ENCODE measurements around the gene B4GALT5. TPM values are rescaled to one million over a fixed set of nuclear protein-coding genes. Genes with fewer than 3 reads are reported as not detected.

The B4GALT5 gene
- total RNA-seq, 1 experiment from 2014 or later, result 92.5 TPM

DNA sequence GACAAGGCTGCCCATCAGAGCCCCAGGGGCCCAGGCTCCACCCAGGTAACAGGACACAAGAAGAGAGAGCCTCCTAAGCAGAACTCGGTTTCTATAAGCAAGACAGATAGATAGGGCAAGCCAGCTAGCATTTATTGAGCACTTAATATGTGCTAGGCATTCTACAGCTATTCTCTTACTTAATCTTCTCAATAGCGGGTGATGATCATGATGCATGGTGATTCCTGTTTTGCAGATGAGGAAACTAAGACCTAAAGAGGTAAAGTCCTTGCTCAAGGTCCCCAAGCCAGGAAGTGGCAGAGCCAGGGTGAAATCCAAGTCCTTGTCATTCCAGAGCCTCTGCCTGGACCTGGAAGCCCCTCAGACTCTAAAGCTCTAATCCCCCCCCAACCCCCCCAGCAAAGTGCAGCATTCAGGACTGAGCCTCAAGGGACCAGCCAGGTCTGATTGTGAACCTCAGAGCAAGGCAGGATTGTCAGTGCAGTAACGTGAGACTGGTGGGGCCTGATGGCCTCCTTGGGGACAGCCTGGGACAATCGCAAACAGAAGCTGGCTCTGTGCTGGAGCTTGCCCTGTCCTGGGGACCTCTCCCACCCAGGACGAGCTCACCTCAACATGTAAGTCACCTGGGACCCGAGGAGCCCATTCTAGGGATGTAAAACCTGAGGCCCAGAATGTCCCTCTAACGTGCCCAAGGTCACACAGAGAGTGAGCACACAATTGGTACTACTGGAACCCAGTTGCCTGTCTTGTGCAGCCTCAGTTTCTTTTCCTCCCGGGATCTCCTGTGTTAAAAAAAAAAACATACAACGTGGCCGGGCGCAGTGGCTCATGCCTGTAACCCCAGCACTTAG lies 97.3 kb downstream of the B4GALT5 start:
- Histone ChIP-seq H3K79me2 (ENCODE audit: insufficient read depth, low read length) (no peaks in the 10 kb centered on the region), H3K4me1 (ENCODE audit: control insufficient read depth in 1 of 2, insufficient read depth in 2 of 2, low read length in 2 of 2) (peaks cover 1 to 11% of the 10 kb centered on the region in 2 experiments; a peak in 3 of 4 replicates), H3K4me3 (replicated peaks in 1 of 2; ENCODE audit: low read depth in 1 of 2, low read length in 2 of 2) (no peak overlapping the region), H3K27me3 (ENCODE audit: insufficient read depth, low read length) (no peaks in the 10 kb centered on the region), H4K20me1 (ENCODE audit: insufficient read depth) (no peaks in the 10 kb centered on the region), H3K9me2 (ENCODE audit: insufficient read depth) (no peaks in the 10 kb centered on the region), H2AFZ (ENCODE audit: low read depth, low read length, poor library complexity, severe bottlenecking) (no peak overlapping the region), H3K27ac (ENCODE audit: low read depth, low read length) (no peak overlapping the region), H3K9ac (ENCODE audit: low read length) (no peak overlapping the region), H3K4me2 (ENCODE audit: low read length) (no peak overlapping the region), H3K9me3 (ENCODE audit: control insufficient read depth in 1 of 2, insufficient read depth in 1 of 2, low read depth in 1 of 2, low read length in 2 of 2) (no peaks in the 10 kb centered on the region), H3K36me3 (ENCODE audit: control insufficient read depth in 1 of 2, insufficient read depth in 2 of 2, low read length in 2 of 2) (no peaks in the 10 kb centered on the region)
- CTCF ChIA-PET, result no interaction called here
- no peak for ATAC-seq
- POLR2A ChIA-PET, result no interaction called here
- RAD21 ChIA-PET (ENCODE audit: low non-redundant PET in 1 of 2, low total read pairs in 2 of 2, uncharacterized antibody in 2 of 2, unreplicated experiment in 2 of 2), result no interaction called here
- no peak for DNase-seq (ENCODE audit: low read depth, low spot score)
- BruUV-seq (replicated peaks), result no TSS peak
- intact Hi-C loops (cut with micrococcal nuclease), result no loop called here
- no peak for TF ChIP-seq POLR2AphosphoS5 (IDR thresholded peaks at IDR 0.05; ENCODE audit: low read depth, low read length)
- no peak for TF ChIP-seq RAD21 (IDR thresholded peaks at IDR 0.05; ENCODE audit: low read depth)
- TF ChIP-seq EZH2 (IDR thresholded peaks at IDR 0.05), result no peak

DNA sequence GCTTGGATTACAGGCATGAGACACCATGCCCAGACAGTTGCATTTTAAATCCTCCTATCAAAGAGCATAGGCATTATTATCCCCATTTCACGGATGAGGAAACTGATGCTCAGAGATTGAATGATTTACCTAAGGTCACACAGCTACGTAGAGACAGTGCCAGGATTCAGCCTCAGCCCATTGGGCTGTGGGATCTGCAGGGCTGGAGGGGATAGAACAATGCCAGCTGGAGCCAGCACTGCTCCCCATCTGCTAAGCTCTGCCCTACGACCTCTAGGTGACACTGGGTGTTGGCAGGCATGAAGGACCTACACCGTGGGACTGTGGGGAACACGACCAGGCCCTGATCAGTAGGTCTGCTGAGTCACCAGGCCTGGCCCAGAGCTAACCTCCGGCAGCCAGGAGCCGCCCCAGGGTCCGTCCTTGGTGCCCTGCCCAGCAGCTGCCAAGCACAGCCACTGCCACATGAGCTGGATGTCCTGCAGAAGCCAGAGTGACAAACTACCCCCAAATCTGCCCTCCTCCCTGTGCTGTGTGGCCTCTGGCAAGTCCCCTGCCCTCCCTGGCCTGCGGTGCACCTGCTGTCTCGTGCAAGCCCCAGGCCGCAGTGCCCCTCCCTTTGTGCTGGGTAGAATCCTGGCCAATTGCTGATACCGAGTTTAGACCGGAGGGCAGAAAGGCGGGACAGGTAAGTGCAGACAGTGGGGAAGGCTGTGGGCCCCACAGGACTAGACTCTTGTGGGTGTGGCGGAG lies 98.1 kb downstream of the B4GALT5 start:
- ChIA-PET RAD21 (ENCODE audit: low non-redundant PET in 1 of 2, low total read pairs in 2 of 2, uncharacterized antibody in 2 of 2, unreplicated experiment in 2 of 2) (no interaction called here), POLR2A (no interaction called here), CTCF (interaction anchor here (1.3 kb wide), 1 partner anchor 273 kb away, joined by 4 read pairs; no protein-coding TSS in a partner anchor)
- BruUV-seq (replicated peaks), result no TSS peak
- Histone ChIP-seq H3K27me3 (ENCODE audit: insufficient read depth, low read length) (no peaks in the 10 kb centered on the region), H3K27ac (ENCODE audit: low read depth, low read length) (no peak overlapping the region), H3K9ac (ENCODE audit: low read length) (no peak overlapping the region), H3K36me3 (ENCODE audit: control insufficient read depth in 1 of 2, insufficient read depth in 2 of 2, low read length in 2 of 2) (no peaks in the 10 kb centered on the region), H2AFZ (ENCODE audit: low read depth, low read length, poor library complexity, severe bottlenecking) (no peak overlapping the region), H3K9me3 (ENCODE audit: control insufficient read depth in 1 of 2, insufficient read depth in 1 of 2, low read depth in 1 of 2, low read length in 2 of 2) (no peaks in the 10 kb centered on the region), H3K4me2 (ENCODE audit: low read length) (0 out of 2 replicates have a peak overlapping the region, but pooled peaks have one; percentile 15), H3K4me3 (replicated peaks in 1 of 2; ENCODE audit: low read depth in 1 of 2, low read length in 2 of 2) (no peak overlapping the region), H3K4me1 (ENCODE audit: control insufficient read depth in 1 of 2, insufficient read depth in 2 of 2, low read length in 2 of 2) (peaks cover 6 to 19% of the 10 kb centered on the region in 2 experiments; a peak in 3 of 4 replicates), H3K79me2 (ENCODE audit: insufficient read depth, low read length) (no peaks in the 10 kb centered on the region), H3K9me2 (ENCODE audit: insufficient read depth) (no peaks in the 10 kb centered on the region), H4K20me1 (ENCODE audit: insufficient read depth) (no peaks in the 10 kb centered on the region)
- ATAC-seq, result no peak
- DNase-seq (ENCODE audit: low read depth, low spot score), result no peak
- intact Hi-C loops (cut with micrococcal nuclease), result no loop called here
- TF ChIP-seq, protein P1, sequence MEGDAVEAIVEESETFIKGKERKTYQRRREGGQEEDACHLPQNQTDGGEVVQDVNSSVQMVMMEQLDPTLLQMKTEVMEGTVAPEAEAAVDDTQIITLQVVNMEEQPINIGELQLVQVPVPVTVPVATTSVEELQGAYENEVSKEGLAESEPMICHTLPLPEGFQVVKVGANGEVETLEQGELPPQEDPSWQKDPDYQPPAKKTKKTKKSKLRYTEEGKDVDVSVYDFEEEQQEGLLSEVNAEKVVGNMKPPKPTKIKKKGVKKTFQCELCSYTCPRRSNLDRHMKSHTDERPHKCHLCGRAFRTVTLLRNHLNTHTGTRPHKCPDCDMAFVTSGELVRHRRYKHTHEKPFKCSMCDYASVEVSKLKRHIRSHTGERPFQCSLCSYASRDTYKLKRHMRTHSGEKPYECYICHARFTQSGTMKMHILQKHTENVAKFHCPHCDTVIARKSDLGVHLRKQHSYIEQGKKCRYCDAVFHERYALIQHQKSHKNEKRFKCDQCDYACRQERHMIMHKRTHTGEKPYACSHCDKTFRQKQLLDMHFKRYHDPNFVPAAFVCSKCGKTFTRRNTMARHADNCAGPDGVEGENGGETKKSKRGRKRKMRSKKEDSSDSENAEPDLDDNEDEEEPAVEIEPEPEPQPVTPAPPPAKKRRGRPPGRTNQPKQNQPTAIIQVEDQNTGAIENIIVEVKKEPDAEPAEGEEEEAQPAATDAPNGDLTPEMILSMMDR (IDR thresholded peaks at IDR 0.05 in 2 of 3, conservative IDR thresholded peaks at IDR 0.05 in 1 of 3; ENCODE audit: borderline replicate concordance in 1 of 3, insufficient read depth in 1 of 3, low read depth in 2 of 3, low read length in 2 of 3), result no peak
- TF ChIP-seq RAD21 (IDR thresholded peaks at IDR 0.05; ENCODE audit: low read depth) (no peak), TCF7L2 (IDR thresholded peaks at IDR 0.05; ENCODE audit: borderline replicate concordance, extremely low read depth, insufficient read depth, insufficient read length) (no peak), SP1 (IDR thresholded peaks at IDR 0.05; ENCODE audit: low read depth) (no peak), EGR1 (IDR thresholded peaks at IDR 0.05; ENCODE audit: low read depth) (no peak), SRF (IDR thresholded peaks at IDR 0.05; ENCODE audit: low read depth) (no peak), JUND (IDR thresholded peaks at IDR 0.05) (no peak), POLR2AphosphoS5 (IDR thresholded peaks at IDR 0.05; ENCODE audit: low read depth, low read length) (no peak), FOSL1 (IDR thresholded peaks at IDR 0.05; ENCODE audit: low read depth) (no peak), EZH2phosphoT487 (IDR thresholded peaks at IDR 0.05; ENCODE audit: borderline replicate concordance) (no peak), ZFX (IDR thresholded peaks at IDR 0.05) (no peak)
- TF ChIP-seq, protein P2, sequence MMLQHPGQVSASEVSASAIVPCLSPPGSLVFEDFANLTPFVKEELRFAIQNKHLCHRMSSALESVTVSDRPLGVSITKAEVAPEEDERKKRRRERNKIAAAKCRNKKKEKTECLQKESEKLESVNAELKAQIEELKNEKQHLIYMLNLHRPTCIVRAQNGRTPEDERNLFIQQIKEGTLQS (IDR thresholded peaks at IDR 0.05), result no peak
- TF ChIP-seq, protein P3, sequence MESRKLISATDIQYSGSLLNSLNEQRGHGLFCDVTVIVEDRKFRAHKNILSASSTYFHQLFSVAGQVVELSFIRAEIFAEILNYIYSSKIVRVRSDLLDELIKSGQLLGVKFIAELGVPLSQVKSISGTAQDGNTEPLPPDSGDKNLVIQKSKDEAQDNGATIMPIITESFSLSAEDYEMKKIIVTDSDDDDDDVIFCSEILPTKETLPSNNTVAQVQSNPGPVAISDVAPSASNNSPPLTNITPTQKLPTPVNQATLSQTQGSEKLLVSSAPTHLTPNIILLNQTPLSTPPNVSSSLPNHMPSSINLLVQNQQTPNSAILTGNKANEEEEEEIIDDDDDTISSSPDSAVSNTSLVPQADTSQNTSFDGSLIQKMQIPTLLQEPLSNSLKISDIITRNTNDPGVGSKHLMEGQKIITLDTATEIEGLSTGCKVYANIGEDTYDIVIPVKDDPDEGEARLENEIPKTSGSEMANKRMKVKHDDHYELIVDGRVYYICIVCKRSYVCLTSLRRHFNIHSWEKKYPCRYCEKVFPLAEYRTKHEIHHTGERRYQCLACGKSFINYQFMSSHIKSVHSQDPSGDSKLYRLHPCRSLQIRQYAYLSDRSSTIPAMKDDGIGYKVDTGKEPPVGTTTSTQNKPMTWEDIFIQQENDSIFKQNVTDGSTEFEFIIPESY (IDR thresholded peaks at IDR 0.05; ENCODE audit: extremely low read depth, insufficient replicate concordance, low read length), result no peak
